Stimulated activated CD8-positive, alpha-beta memory T cell treated with anti-CD3 and anti-CD28 coated beads, Interleukin-15, amount 100 ng/mL, for 4 hours (primary cell): ENCODE data around the gene BACE1.
"Not testable (repeated sequence)": the region's sequence is repeated elsewhere in the genome, so short reads cannot be mapped to it uniquely, and the experiment has no call there.

Experiments used
- DNase-seq, 2 donors: peaks; one replicate each; pipeline ENCODE4 v3.0.0-alpha.2; 2020; ENCODE audit warnings: low read depth in 2 of 2

The BACE1 gene

GRCh38 chr11:117316197-117316961 lies at the start of gene BACE1:
BACE1 (minus strand) TSS chr11:117316256; CDS start chr11:117315795, 461 bp downstream.
- no peak for DNase-seq

GRCh38 chr11:117361432-117361831 lies 45.4 kb upstream of the BACE1 start:
- no peak for DNase-seq

- no peak for DNase-seq
Observed at GRCh38 chr11:117356126-117356890, 40.3 kb upstream of the BACE1 start.

- no peak for DNase-seq
Observed at GRCh38 chr11:117354550-117354949, 38.5 kb upstream of the BACE1 start.

- no peak for DNase-seq
Observed at GRCh38 chr11:117345039-117345438, 29.0 kb upstream of the BACE1 start.

GRCh38 chr11:117337076-117337475 lies 21.0 kb upstream of the BACE1 start:
- no peak for DNase-seq

GRCh38 chr11:117335399-117335798 lies 19.3 kb upstream of the BACE1 start:
- DNase-seq = no peak

- no peak for DNase-seq
Observed at GRCh38 chr11:117334896-117335295, 18.8 kb upstream of the BACE1 start.

- DNase-seq = no peak
Observed at GRCh38 chr11:117333917-117334316, 17.9 kb upstream of the BACE1 start.

- no peak for DNase-seq
Observed at GRCh38 chr11:117332843-117333242, 16.8 kb upstream of the BACE1 start.

GRCh38 chr11:117328375-117329010 lies 12.4 kb upstream of the BACE1 start:
- DNase-seq = no peak

GRCh38 chr11:117327567-117328374 lies 11.7 kb upstream of the BACE1 start, which contains the start of gene CEP164:
CEP164 (plus strand) TSS chr11:117327854; CDS start chr11:117338587, 10,733 bp downstream.
- peak; percentile 88 to 93 for DNase-seq

GRCh38 chr11:117327255-117327566 lies 11.2 kb upstream of the BACE1 start:
- not testable (repeated sequence) for DNase-seq

- no peak for DNase-seq
Observed at GRCh38 chr11:117319214-117319840, 3.3 kb upstream of the BACE1 start.

- DNase-seq = no peak
Observed at GRCh38 chr11:117318738-117319137, 2.7 kb upstream of the BACE1 start.

GRCh38 chr11:117315285-117316196 lies 515 bp downstream of the BACE1 start:
- no peak for DNase-seq

- no peak for DNase-seq
Observed at GRCh38 chr11:117314840-117315239, 1.2 kb downstream of the BACE1 start.

GRCh38 chr11:117313828-117314768 lies 2.0 kb downstream of the BACE1 start:
- no peak for DNase-seq

- no peak for DNase-seq
Observed at GRCh38 chr11:117313091-117313490, 3.0 kb downstream of the BACE1 start.
